HG03432 (cell line): ENCODE measurements around the gene USHBP1.
A peak's percentile ranks its signal among the peaks of the same experiment; 100 is the strongest.

ENCODE experiments used
- ATAC-seq: cut with Tn5 transposase; IDR thresholded peaks from one replicate; pipeline ENCODE4 v1.9.1; 2021; ENCODE audit warnings: mild to moderate bottlenecking, moderate library complexity; ENCODE audit not compliant: unreplicated experiment

The USHBP1 gene

GRCh38 chr19:17214508-17215126 is 49.9 kb downstream of the USHBP1 start:
- ATAC-seq = peak; percentile 3

GRCh38 chr19:17213334-17213733 is 51.2 kb downstream of the USHBP1 start:
- no peak for ATAC-seq

- no peak for ATAC-seq
Observed at GRCh38 chr19:17211547-17212446, 52.7 kb downstream of the USHBP1 start.

GRCh38 chr19:17210296-17210695 is 54.2 kb downstream of the USHBP1 start:
- no peak for ATAC-seq

- no peak for ATAC-seq
Observed at GRCh38 chr19:17209126-17210036, 55.2 kb downstream of the USHBP1 start.

GRCh38 chr19:17206736-17207581 is 57.6 kb downstream of the USHBP1 start:
- ATAC-seq = no peak

GRCh38 chr19:17205237-17206140 is 59.1 kb downstream of the USHBP1 start:
- ATAC-seq = no peak

- no peak for ATAC-seq
Observed at GRCh38 chr19:17202713-17203112, 61.8 kb downstream of the USHBP1 start.

- ATAC-seq = no peak
Observed at GRCh38 chr19:17202249-17202648, 62.3 kb downstream of the USHBP1 start.

- no peak for ATAC-seq
Observed at GRCh38 chr19:17200408-17201079, 64.0 kb downstream of the USHBP1 start.
